A673 (cell line): Measurements from ENCODE around the gene PLAC9. TPM values are rescaled to one million over a fixed set of nuclear protein-coding genes. Genes with fewer than 3 reads are reported as not detected.

Experiments
- BruUV-seq: library from RNA; stranded (reverse); fragments of 400-500 nt; replicated peaks from 2 replicates; lab custom pipeline; 2021; lab: Mats Ljungman, UMichigan
- CTCF ChIA-PET: fragments of 300-600 bp; sonication (Branson Sonifier 250); formaldehyde crosslinking; loops from one replicate; lab custom pipeline; 2022; ENCODE audit warnings: antibody characterized with exemption; lab: Charles Lee
- POLR2A ChIA-PET: fragments of 300-600 bp; sonication (Branson Sonifier 250); formaldehyde crosslinking; loops from one replicate; lab custom pipeline; 2022; ENCODE audit warnings: antibody characterized with exemption; ENCODE audit not compliant: low non-redundant PET; lab: Charles Lee
- DNase-seq: peaks from one replicate; pipeline ENCODE4 v3.0.0-alpha.2; 2015; ENCODE audit warnings: low spot score
- H3K27ac ChIP-seq: fragments of 200-600 bp; sonication (generic); 2 replicates; pipeline ENCODE4 v1.5.1; 2016; ENCODE audit warnings: mixed run types, low read depth, mild to moderate bottlenecking, mixed read lengths, antibody characterized with exemption, low read length; ENCODE audit not compliant: poor library complexity, severe bottlenecking
- H3K27me3 ChIP-seq: fragments of 200-600 bp; sonication (generic); replicated peaks from 2 replicates; pipeline ENCODE4 v1.6.1; 2017; ENCODE audit warnings: mixed run types, low read depth, mild to moderate bottlenecking, mixed read lengths, antibody characterized with exemption, low read length; ENCODE audit not compliant: insufficient read depth, poor library complexity
- H3K36me3 ChIP-seq: fragments of 200-600 bp; sonication (generic); 2 replicates; pipeline ENCODE4 v1.6.1; 2016; ENCODE audit warnings: mixed run types, mild to moderate bottlenecking, mixed read lengths, antibody characterized with exemption, low read length; ENCODE audit not compliant: insufficient read depth, poor library complexity, severe bottlenecking
- H3K4me1 ChIP-seq: fragments of 200-600 bp; sonication (generic); 2 replicates; pipeline ENCODE4 v1.6.1; 2017; ENCODE audit warnings: mixed run types, mild to moderate bottlenecking, mixed read lengths, antibody characterized with exemption, low read length; ENCODE audit not compliant: insufficient read depth, poor library complexity, severe bottlenecking
- H3K4me3 ChIP-seq: fragments of 200-600 bp; sonication (generic); 2 replicates; pipeline ENCODE4 v1.5.1; 2016; ENCODE audit warnings: low read depth, mixed run types, mild to moderate bottlenecking, mixed read lengths, low read length; ENCODE audit not compliant: poor library complexity, severe bottlenecking
- H3K9me3 ChIP-seq: fragments of 200-600 bp; sonication (generic); 2 replicates; pipeline ENCODE4 v1.6.1; 2016; ENCODE audit warnings: mixed run types, low read depth, mild to moderate bottlenecking, mixed read lengths, antibody characterized with exemption, low read length; ENCODE audit not compliant: poor library complexity, severe bottlenecking
- CTCF ChIP-seq: fragments of 300-800, 200-600 bp; sonication (generic); conservative IDR thresholded peaks from 2 replicates; pipeline ENCODE4 v1.5.1; 2017; ENCODE audit warnings: low read depth, mild to moderate bottlenecking, antibody characterized with exemption, low read length, moderate library complexity, mixed read lengths
- EZH2 ChIP-seq: fragments of 200-600 bp; sonication (generic); IDR thresholded peaks from 2 replicates; pipeline ENCODE4 v1.6.1; 2017; ENCODE audit warnings: borderline replicate concordance, low read depth, mild to moderate bottlenecking, mixed read lengths, antibody characterized with exemption, low read length; ENCODE audit not compliant: poor library complexity, severe bottlenecking
- intact Hi-C: fragments of 100-400 bp; cut with micrococcal nuclease; formaldehyde crosslinking; loops from one replicate; pipeline ENCODE4 v1.10.0; 2022; ENCODE audit not compliant: unreplicated experiment
- total RNA-seq: library from RNA; stranded (reverse); gene quantifications from 2 replicates; pipeline ENCODE4 v1.2.3, GENCODE V29; 2021

The PLAC9 gene
- total RNA-seq, 1 experiment from 2014 or later: not detected

- DNase-seq: no peak
- Histone ChIP-seq H3K4me3 (no peak overlapping the region), H3K4me1 (peaks cover 6% of the 10 kb centered on the region), H3K36me3 (no peaks in the 10 kb centered on the region), H3K9me3 (peaks cover 9% of the 10 kb centered on the region), H3K27ac (no peak overlapping the region), H3K27me3 (no peaks in the 10 kb centered on the region)
- no peak for TF ChIP-seq EZH2
- TF ChIP-seq CTCF: no peak
- ChIA-PET CTCF (no interaction called here), POLR2A (no interaction called here)
- no TSS peak for BruUV-seq
- intact Hi-C loops: no loop called here
These were observed 59.2 kb downstream of the PLAC9 start for GRCh38 chr10:80191589-80192270.

- DNase-seq: no peak
- no peaks in the 10 kb centered on the region for H3K4me1 ChIP-seq
- ChIA-PET POLR2A (no interaction called here), CTCF (no interaction called here)
- peaks cover 9% of the 10 kb centered on the region for H3K9me3 ChIP-seq
- intact Hi-C loops: no loop called here
- no peak overlapping the region for H3K27ac ChIP-seq
- no TSS peak for BruUV-seq
- no peaks in the 10 kb centered on the region for H3K36me3 ChIP-seq
- TF ChIP-seq CTCF: no peak
- TF ChIP-seq EZH2: no peak
- no peaks in the 10 kb centered on the region for H3K27me3 ChIP-seq
- H3K4me3 ChIP-seq: no peak overlapping the region
These were observed 60.0 kb downstream of the PLAC9 start for GRCh38 chr10:80192553-80192952.

- no peak overlapping the region for H3K27ac ChIP-seq
- CTCF ChIA-PET: no interaction called here
These were observed 62.0 kb downstream of the PLAC9 start for GRCh38 chr10:80194373-80195045.

More at GRCh38 chr10:80194373-80195045, 62.0 kb downstream of the PLAC9 start:
- H3K4me3 ChIP-seq: no peak overlapping the region
- no TSS peak for BruUV-seq
- TF ChIP-seq EZH2 (no peak), CTCF (no peak)
- DNase-seq: no peak
- peaks cover 9% of the 10 kb centered on the region for H3K9me3 ChIP-seq
- H3K4me1 ChIP-seq: no peaks in the 10 kb centered on the region
- H3K27me3 ChIP-seq: no peaks in the 10 kb centered on the region
- H3K36me3 ChIP-seq: no peaks in the 10 kb centered on the region
- POLR2A ChIA-PET: no interaction called here
- intact Hi-C loops: no loop called here

Other genes starting within 250 kb of the PLAC9 start
- not detected in 2 replicates for gene SFTPD, start 183.6 kb upstream of the PLAC9 start, total RNA-seq
- gene TMEM254, start 54.1 kb upstream of the PLAC9 start, total RNA-seq: 12.2 and 14.8 TPM in 2 replicates
- 118 and 119 TPM in 2 replicates for gene ANXA11, start 72.8 kb downstream of the PLAC9 start, total RNA-seq
- not detected in 2 replicates for gene MAT1A, start 156.9 kb downstream of the PLAC9 start, total RNA-seq
- gene DYDC1, start 224.0 kb downstream of the PLAC9 start, total RNA-seq: not detected in 2 replicates
- gene DYDC2, start 224.1 kb downstream of the PLAC9 start, total RNA-seq: not detected in 2 replicates